HepG2 (cell line): ENCODE results near the gene CA7. TPM values are rescaled to one million over a fixed set of nuclear protein-coding genes. Genes with fewer than 3 reads are reported as not detected.

Source experiments
- CBX1 ChIP-seq: IDR thresholded peaks from one replicate; pipeline ENCODE4 v1.6.1; 2016; ENCODE audit warnings: antibody characterized with exemption, low read depth
- GZF1 ChIP-seq: sonication (generic); formaldehyde crosslinking; IDR thresholded peaks from 2 replicates; pipeline ENCODE4 v1.5.1; 2020; ENCODE audit warnings: mild to moderate bottlenecking, missing genetic modification reagents
- HIVEP1 ChIP-seq: sonication (generic); formaldehyde crosslinking; IDR thresholded peaks from 2 replicates; pipeline ENCODE4 v1.4.0; 2020; ENCODE audit warnings: mild to moderate bottlenecking, missing genetic modification reagents
- HMG20A ChIP-seq: IDR thresholded peaks from 2 replicates; pipeline ENCODE4 v1.6.1; 2016; ENCODE audit warnings: borderline replicate concordance
- HOXA7 ChIP-seq: sonication (generic); formaldehyde crosslinking; IDR thresholded peaks from 2 replicates; pipeline ENCODE4 v1.8.1; 2022; ENCODE audit warnings: mild to moderate bottlenecking, missing genetic modification reagents, moderate library complexity
- MTF2 ChIP-seq: sonication (generic); formaldehyde crosslinking; IDR thresholded peaks from 2 replicates; pipeline ENCODE4 v1.5.0; 2020; ENCODE audit warnings: missing genetic modification reagents, borderline replicate concordance
- NFE2L2 ChIP-seq: fragments of 150-350 bp; IDR thresholded peaks from 2 replicates; pipeline ENCODE4 v1.6.1; 2014; ENCODE audit warnings: low read length
- RAD21 ChIP-seq: fragments of 450-650 bp; formaldehyde crosslinking; IDR thresholded peaks from 2 replicates; pipeline ENCODE4 v1.5.0; 2020; ENCODE audit warnings: mild to moderate bottlenecking
- SAP130 ChIP-seq: IDR thresholded peaks from 2 replicates; pipeline ENCODE4 v1.6.1; 2016; ENCODE audit warnings: low read depth
- STAG1 ChIP-seq: sonication (generic); formaldehyde crosslinking; IDR thresholded peaks from 2 replicates; pipeline ENCODE4 v1.4.0; 2020; ENCODE audit warnings: missing genetic modification reagents
- STAT5B ChIP-seq: sonication (generic); formaldehyde crosslinking; IDR thresholded peaks from 2 replicates; pipeline ENCODE4 v1.4.0; 2020; ENCODE audit warnings: missing genetic modification reagents
- TEAD3 ChIP-seq: optimal IDR thresholded peaks from 2 replicates; pipeline ENCODE3; 2016; ENCODE audit warnings: borderline replicate concordance
- TRIM24 ChIP-seq: sonication (generic); formaldehyde crosslinking; IDR thresholded peaks from 2 replicates; pipeline ENCODE4 v1.8.0; 2022; ENCODE audit warnings: mild to moderate bottlenecking, missing genetic modification reagents
- ZNF256 ChIP-seq: sonication (generic); formaldehyde crosslinking; conservative IDR thresholded peaks from 2 replicates; pipeline ENCODE4 v1.4.0; 2020; ENCODE audit warnings: missing genetic modification reagents
- ZNF788 ChIP-seq: sonication (generic); formaldehyde crosslinking; IDR thresholded peaks from 2 replicates; pipeline ENCODE4 v1.5.0; 2020; ENCODE audit warnings: mild to moderate bottlenecking, missing genetic modification reagents, borderline replicate concordance
- ZNF891 ChIP-seq: sonication (generic); formaldehyde crosslinking; IDR thresholded peaks from 2 replicates; pipeline ENCODE4 v1.5.0; 2020; ENCODE audit warnings: mild to moderate bottlenecking, missing genetic modification reagents
- polyA plus RNA-seq, 8 experiments: library from polyadenylated mRNA; depleted of rRNA in 3 of 8; stranded (reverse) in 7 of 8; unstranded in 1 of 8; fragments of >200 nt; fragmentation: Illumina TruSeq in 4 of 8; extraction: Trizol in 4 of 8; gene quantifications; 2 replicates each; pipeline versions ENCODE4 v1.2.1 to v1.2.3, GENCODE V29; 2011 to 2016; ENCODE audit warnings: low read depth in 4 of 8, missing spikeins in 1 of 8, mixed read lengths in 1 of 8; ENCODE audit not compliant: insufficient read depth in 1 of 8
- total RNA-seq, 5 experiments: library from RNA; depleted of rRNA; stranded (reverse); fragments of >200 nt; fragmentation: Illumina TruSeq; extraction: Trizol; gene quantifications; 2 replicates each; pipeline ENCODE4 v1.2.3, GENCODE V29; 2016; ENCODE audit warnings: low read depth in 1 of 5
- TF ChIP-seq, protein P1 (sequence below): sonication (generic); formaldehyde crosslinking; IDR thresholded peaks from 2 replicates; pipeline ENCODE4 v1.5.0; 2020; ENCODE audit warnings: missing genetic modification reagents, mild to moderate bottlenecking, borderline replicate concordance
- TF ChIP-seq, protein P2 (sequence below): IDR thresholded peaks from 2 replicates; pipeline ENCODE4 v1.6.1; 2018; ENCODE audit warnings: missing genetic modification reagents, mild to moderate bottlenecking, missing compliant biosample characterization
- TF ChIP-seq, protein P3 (sequence below): sonication (generic); formaldehyde crosslinking; IDR thresholded peaks from 2 replicates; pipeline ENCODE4 v1.5.1; 2020; ENCODE audit warnings: missing genetic modification reagents, mild to moderate bottlenecking, borderline replicate concordance
- TF ChIP-seq, protein P4 (sequence below): sonication (generic); formaldehyde crosslinking; IDR thresholded peaks from 2 replicates; pipeline ENCODE4 v1.5.0; 2020; ENCODE audit warnings: mild to moderate bottlenecking, missing genetic modification reagents, borderline replicate concordance
- TF ChIP-seq, protein P5 (sequence below): sonication (generic); formaldehyde crosslinking; IDR thresholded peaks from 2 replicates; pipeline ENCODE4 v1.8.0; 2022; ENCODE audit warnings: mild to moderate bottlenecking, missing genetic modification reagents; ENCODE audit not compliant: insufficient replicate concordance

The CA7 gene
- total and polyA plus RNA-seq, 2 of the 13 experiments (the other 11 are each of a cell fraction or from before 2014, with no cell fraction given) = not detected

DNA sequence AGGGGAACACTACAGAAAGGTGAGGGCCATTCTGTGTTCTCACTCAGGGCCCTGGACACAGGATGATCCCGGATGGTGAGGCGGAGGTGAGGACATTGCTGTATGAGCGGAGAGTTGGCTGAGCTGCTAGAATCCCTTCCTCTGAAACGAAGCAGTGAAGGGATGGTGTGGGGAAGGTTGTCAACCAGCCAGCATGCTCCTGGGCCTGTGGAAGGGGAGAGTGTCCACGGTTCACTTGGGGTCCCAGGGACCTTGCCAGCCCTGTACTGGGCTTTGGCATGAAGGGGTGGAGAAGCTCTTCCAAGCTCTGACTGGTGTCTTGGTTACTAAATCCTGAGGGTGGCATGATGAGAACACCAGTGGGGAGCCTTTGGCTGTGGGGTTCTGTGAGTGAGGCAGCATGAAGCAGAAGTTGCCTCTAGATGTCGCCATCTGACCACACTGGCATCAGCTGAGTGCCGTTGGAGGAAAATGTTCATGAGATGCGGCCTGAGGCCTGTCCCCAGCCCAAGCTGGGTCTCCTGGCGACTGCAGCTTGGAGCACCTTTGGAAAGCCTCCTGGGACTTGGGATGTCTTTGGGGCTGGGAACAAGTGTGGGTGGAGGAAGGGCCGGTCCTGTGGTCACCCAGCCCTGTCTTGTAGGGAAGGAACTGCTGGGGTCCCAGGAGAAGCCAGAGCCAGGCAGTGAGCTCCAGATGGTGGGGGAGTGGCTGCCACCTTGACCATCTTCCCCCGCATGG lies 50.9 kb downstream of the CA7 start (continued):
- no peak for TF ChIP-seq GZF1 (CRISPR knock-in tag)
- no peak for TF ChIP-seq HOXA7
- TF ChIP-seq STAG1 (CRISPR knock-in tag) = peak; percentile 99
- peak; percentile 47 for TF ChIP-seq CBX1
- TF ChIP-seq, protein P1, sequence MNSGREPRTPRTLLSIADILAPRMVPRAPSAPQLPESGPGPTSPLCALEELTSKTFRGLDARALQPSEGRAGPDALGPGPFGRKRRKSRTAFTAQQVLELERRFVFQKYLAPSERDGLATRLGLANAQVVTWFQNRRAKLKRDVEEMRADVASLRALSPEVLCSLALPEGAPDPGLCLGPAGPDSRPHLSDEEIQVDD = no peak
- TF ChIP-seq, protein P2, sequence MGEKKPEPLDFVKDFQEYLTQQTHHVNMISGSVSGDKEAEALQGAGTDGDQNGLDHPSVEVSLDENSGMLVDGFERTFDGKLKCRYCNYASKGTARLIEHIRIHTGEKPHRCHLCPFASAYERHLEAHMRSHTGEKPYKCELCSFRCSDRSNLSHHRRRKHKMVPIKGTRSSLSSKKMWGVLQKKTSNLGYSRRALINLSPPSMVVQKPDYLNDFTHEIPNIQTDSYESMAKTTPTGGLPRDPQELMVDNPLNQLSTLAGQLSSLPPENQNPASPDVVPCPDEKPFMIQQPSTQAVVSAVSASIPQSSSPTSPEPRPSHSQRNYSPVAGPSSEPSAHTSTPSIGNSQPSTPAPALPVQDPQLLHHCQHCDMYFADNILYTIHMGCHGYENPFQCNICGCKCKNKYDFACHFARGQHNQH = 0 out of 2 replicates have a peak, but pooled peaks have one; percentile 56
- no peak for TF ChIP-seq HIVEP1 (CRISPR knock-in tag)
- TF ChIP-seq ZNF788 (CRISPR knock-in tag) = peak; percentile 54; the same call in 1 of the 2 replicates
- 0 out of 2 replicates have a peak, but pooled peaks have one; percentile 11 for TF ChIP-seq NFE2L2
- TF ChIP-seq RAD21 = peak; percentile 99
- peak; percentile 60 for TF ChIP-seq SAP130
- no peak for TF ChIP-seq TRIM24
- TF ChIP-seq ZNF256 (CRISPR knock-in tag) = no peak
- no peak for TF ChIP-seq MTF2 (CRISPR knock-in tag)
- TF ChIP-seq ZNF891 = peak; percentile 74; the same call in 1 of the 2 replicates
- TF ChIP-seq, protein P3, sequence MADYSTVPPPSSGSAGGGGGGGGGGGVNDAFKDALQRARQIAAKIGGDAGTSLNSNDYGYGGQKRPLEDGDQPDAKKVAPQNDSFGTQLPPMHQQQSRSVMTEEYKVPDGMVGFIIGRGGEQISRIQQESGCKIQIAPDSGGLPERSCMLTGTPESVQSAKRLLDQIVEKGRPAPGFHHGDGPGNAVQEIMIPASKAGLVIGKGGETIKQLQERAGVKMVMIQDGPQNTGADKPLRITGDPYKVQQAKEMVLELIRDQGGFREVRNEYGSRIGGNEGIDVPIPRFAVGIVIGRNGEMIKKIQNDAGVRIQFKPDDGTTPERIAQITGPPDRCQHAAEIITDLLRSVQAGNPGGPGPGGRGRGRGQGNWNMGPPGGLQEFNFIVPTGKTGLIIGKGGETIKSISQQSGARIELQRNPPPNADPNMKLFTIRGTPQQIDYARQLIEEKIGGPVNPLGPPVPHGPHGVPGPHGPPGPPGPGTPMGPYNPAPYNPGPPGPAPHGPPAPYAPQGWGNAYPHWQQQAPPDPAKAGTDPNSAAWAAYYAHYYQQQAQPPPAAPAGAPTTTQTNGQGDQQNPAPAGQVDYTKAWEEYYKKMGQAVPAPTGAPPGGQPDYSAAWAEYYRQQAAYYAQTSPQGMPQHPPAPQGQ (CRISPR knock-in tag) = no peak
- TF ChIP-seq TEAD3 = peak; percentile 82
- TF ChIP-seq HMG20A = no peak
- TF ChIP-seq, protein P4, sequence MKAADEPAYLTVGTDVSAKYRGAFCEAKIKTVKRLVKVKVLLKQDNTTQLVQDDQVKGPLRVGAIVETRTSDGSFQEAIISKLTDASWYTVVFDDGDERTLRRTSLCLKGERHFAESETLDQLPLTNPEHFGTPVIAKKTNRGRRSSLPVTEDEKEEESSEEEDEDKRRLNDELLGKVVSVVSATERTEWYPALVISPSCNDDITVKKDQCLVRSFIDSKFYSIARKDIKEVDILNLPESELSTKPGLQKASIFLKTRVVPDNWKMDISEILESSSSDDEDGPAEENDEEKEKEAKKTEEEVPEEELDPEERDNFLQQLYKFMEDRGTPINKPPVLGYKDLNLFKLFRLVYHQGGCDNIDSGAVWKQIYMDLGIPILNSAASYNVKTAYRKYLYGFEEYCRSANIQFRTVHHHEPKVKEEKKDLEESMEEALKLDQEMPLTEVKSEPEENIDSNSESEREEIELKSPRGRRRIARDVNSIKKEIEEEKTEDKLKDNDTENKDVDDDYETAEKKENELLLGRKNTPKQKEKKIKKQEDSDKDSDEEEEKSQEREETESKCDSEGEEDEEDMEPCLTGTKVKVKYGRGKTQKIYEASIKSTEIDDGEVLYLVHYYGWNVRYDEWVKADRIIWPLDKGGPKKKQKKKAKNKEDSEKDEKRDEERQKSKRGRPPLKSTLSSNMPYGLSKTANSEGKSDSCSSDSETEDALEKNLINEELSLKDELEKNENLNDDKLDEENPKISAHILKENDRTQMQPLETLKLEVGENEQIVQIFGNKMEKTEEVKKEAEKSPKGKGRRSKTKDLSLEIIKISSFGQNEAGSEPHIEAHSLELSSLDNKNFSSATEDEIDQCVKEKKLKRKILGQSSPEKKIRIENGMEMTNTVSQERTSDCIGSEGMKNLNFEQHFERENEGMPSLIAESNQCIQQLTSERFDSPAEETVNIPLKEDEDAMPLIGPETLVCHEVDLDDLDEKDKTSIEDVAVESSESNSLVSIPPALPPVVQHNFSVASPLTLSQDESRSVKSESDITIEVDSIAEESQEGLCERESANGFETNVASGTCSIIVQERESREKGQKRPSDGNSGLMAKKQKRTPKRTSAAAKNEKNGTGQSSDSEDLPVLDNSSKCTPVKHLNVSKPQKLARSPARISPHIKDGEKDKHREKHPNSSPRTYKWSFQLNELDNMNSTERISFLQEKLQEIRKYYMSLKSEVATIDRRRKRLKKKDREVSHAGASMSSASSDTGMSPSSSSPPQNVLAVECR = no peak; the same call in 1 of the 2 replicates
- no peak for TF ChIP-seq STAT5B (CRISPR knock-in tag)
- TF ChIP-seq, protein P5, sequence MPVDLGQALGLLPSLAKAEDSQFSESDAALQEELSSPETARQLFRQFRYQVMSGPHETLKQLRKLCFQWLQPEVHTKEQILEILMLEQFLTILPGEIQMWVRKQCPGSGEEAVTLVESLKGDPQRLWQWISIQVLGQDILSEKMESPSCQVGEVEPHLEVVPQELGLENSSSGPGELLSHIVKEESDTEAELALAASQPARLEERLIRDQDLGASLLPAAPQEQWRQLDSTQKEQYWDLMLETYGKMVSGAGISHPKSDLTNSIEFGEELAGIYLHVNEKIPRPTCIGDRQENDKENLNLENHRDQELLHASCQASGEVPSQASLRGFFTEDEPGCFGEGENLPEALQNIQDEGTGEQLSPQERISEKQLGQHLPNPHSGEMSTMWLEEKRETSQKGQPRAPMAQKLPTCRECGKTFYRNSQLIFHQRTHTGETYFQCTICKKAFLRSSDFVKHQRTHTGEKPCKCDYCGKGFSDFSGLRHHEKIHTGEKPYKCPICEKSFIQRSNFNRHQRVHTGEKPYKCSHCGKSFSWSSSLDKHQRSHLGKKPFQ (CRISPR knock-in tag) = no peak
